CD4-positive, alpha-beta T cell treated with Interferon alpha-2 for 1 hour (primary cell): Measurements from ENCODE around the gene PPM1M.

ENCODE experiments used
- DNase-seq, 2 donors: peaks; one replicate each; pipeline ENCODE4 v3.0.0-alpha.2; 2020 to 2022

The PPM1M gene

DNA sequence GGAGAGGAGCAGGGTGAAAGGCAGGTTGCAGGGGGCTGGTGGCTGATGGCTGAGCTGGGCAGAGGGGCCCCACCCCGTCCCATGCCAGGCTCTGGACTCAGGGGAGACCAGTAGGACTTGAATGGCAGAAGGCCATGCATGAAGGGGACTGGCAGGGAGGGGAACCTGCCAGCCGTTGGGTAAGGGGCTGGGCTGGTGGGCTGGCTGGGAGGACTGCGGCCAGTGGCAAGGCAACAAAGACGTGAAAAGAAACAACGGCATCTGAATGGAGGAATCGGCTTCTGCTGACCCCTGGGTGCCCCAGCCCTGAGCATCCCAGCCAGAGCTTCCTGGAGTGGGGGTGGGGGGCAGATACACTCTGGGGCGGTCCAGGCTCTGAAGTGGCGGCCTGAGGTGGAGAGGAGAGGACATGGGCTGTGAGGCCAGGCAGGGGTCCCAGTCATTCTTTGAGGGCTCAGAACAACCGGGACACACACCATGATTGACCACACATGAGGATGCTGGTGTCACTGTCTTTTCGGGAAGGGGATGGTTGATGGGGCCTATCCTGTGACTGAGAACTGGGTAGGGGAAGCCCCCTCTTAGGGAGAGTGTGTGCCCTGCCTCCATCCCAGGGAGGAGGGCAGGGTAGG is 53.8 kb downstream of the PPM1M start:
- DNase-seq = no peak
